ENCODE measurements around the gene EGLN2. TPM values are rescaled to one million over a fixed set of nuclear protein-coding genes. Genes with fewer than 3 reads are reported as not detected.
A peak's percentile ranks its signal among the peaks of the same experiment; 100 is the strongest.

The EGLN2 gene
- total and polyA plus RNA-seq, 9 of the 15 experiments (the other 6 are each of a cell fraction or from before 2014, with no cell fraction given) = 9.6 to 114 (median 71.0) TPM

- TF ChIP-seq CREB1 (IDR thresholded peaks at IDR 0.05) (no peak; the same call in 1 of the 2 replicates), CREB1 (CRISPR knock-in tag; IDR thresholded peaks at IDR 0.05) (no peak), FOXM1 (IDR thresholded peaks at IDR 0.05; ENCODE audit: low read depth) (peak; percentile 53; the same call in 1 of the 2 replicates), FOXM1 (CRISPR knock-in tag; IDR thresholded peaks at IDR 0.05; ENCODE audit: low read depth) (no peak), NR2C1 (IDR thresholded peaks at IDR 0.05) (no peak), NR2C1 (tag; IDR thresholded peaks at IDR 0.05) (no peak), DMBX1 (CRISPR knock-in tag; IDR thresholded peaks at IDR 0.05; ENCODE audit: borderline replicate concordance) (no peak), HSF4 (CRISPR knock-in tag; IDR thresholded peaks at IDR 0.05; ENCODE audit: borderline replicate concordance) (no peak), CXXC5 (CRISPR knock-in tag; IDR thresholded peaks at IDR 0.05) (no peak; the same call in 1 of the 2 replicates), ZNF583 (CRISPR knock-in tag; IDR thresholded peaks at IDR 0.05) (no peak), AFF4 (CRISPR knock-in tag; IDR thresholded peaks at IDR 0.05) (0 out of 2 replicates have a peak, but pooled peaks have one; percentile 36), NCOR1 (IDR thresholded peaks at IDR 0.05) (no peak), ZNF217 (CRISPR knock-in tag; IDR thresholded peaks at IDR 0.05) (no peak), FOXP4 (CRISPR knock-in tag; IDR thresholded peaks at IDR 0.05; ENCODE audit: borderline replicate concordance) (no peak), MECOM (CRISPR knock-in tag; IDR thresholded peaks at IDR 0.05) (no peak), DDX20 (tag; IDR thresholded peaks at IDR 0.05; ENCODE audit: low read depth) (no peak), SUPT5H (IDR thresholded peaks at IDR 0.05) (peak; percentile 72), MCM2 (IDR thresholded peaks at IDR 0.05; ENCODE audit: low read depth) (no peak), E2F4 (CRISPR knock-in tag; IDR thresholded peaks at IDR 0.05; ENCODE audit: low read depth) (no peak), TAL1 (IDR thresholded peaks at IDR 0.05) (no peak), ZNF239 (CRISPR knock-in tag; IDR thresholded peaks at IDR 0.05) (no peak), POLR2A (conservative IDR thresholded peaks at IDR 0.05) (peak; percentile 76), ARID3B (CRISPR knock-in tag; IDR thresholded peaks at IDR 0.05; ENCODE audit: borderline replicate concordance) (no peak)
Observed at GRCh38 chr19:40797963-40798682, 868 bp upstream of the EGLN2 start (continued).

All from K562 (cell line).